Natural killer cell (primary cell): ENCODE data around the gene HOXA2. TPM values are rescaled to one million over a fixed set of nuclear protein-coding genes. Genes with fewer than 3 reads are reported as not detected.
A peak's percentile ranks its signal among the peaks of the same experiment; 100 is the strongest.

Source experiments
- ATAC-seq, 3 donors: fragments of 150-1000 bp in 2 of 3; fragments of 200-7000 bp in 1 of 3; cut with Tn5 transposase; 1 replicate in 1 of 3; 2 replicates in 2 of 3; pipeline ENCODE4 v1.10.0; 2021; ENCODE audit warnings: mild to moderate bottlenecking in 2 of 3, moderate library complexity in 2 of 3
- DNase-seq, 2 donors: peaks; one replicate each; pipeline versions ENCODE4 v3.0.0 to v3.0.0-alpha.2; 2013 to 2021; ENCODE audit warnings: mixed read lengths in 1 of 2
- H3K27ac ChIP-seq: one replicate; pipeline ENCODE4 v1.5.1; 2013; ENCODE audit warnings: mild to moderate bottlenecking, low read length
- H3K27me3 ChIP-seq: one replicate; pipeline ENCODE4 v1.6.1; 2013; ENCODE audit warnings: low read length; ENCODE audit not compliant: control insufficient read depth, insufficient read depth
- H3K36me3 ChIP-seq: one replicate; pipeline ENCODE4 v1.6.1; 2013; ENCODE audit warnings: low read length; ENCODE audit not compliant: control insufficient read depth, insufficient read depth
- H3K4me1 ChIP-seq: one replicate; pipeline ENCODE4 v1.6.1; 2013; ENCODE audit warnings: low read length; ENCODE audit not compliant: control insufficient read depth, insufficient read depth
- H3K4me3 ChIP-seq: one replicate; pipeline ENCODE4 v1.5.1; 2013; ENCODE audit warnings: low read length
- H3K9me3 ChIP-seq: one replicate; pipeline ENCODE4 v1.6.1; 2013; ENCODE audit warnings: low read length; ENCODE audit not compliant: control insufficient read depth, insufficient read depth
- H3K27ac Mint-ChIP-seq, 2 donors: one replicate each; pipeline ENCODE4 v1.8.0; 2022; ENCODE audit warnings: mild to moderate bottlenecking in 2 of 2, mixed read lengths in 2 of 2, moderate library complexity in 1 of 2
- H3K27me3 Mint-ChIP-seq, 2 donors: one replicate each; pipeline ENCODE4 v1.8.0; 2022; ENCODE audit warnings: low read depth in 2 of 2, mixed read lengths in 2 of 2
- H3K36me3 Mint-ChIP-seq: one replicate; pipeline ENCODE4 v1.8.0; 2022; ENCODE audit warnings: mixed read lengths
- H3K4me1 Mint-ChIP-seq, 2 donors: one replicate each; pipeline ENCODE4 v1.8.0; 2022; ENCODE audit warnings: mixed read lengths in 2 of 2
- H3K4me3 Mint-ChIP-seq: one replicate; pipeline ENCODE4 v1.8.0; 2022; ENCODE audit warnings: mild to moderate bottlenecking, moderate library complexity, mixed read lengths
- H3K9me3 Mint-ChIP-seq, 2 donors: one replicate each; pipeline ENCODE4 v1.8.0; 2022; ENCODE audit warnings: mixed read lengths in 2 of 2
- WGBS: methylation state at CpG from one replicate; pipeline ENCODE4 v1.1.7; 2013; ENCODE audit warnings: missing lambda C conversion rate; ENCODE audit not compliant: insufficient coverage; 5-methylcytosine and 5-hydroxymethylcytosine counted together
- intact Hi-C: fragments of 100-400 bp; cut with micrococcal nuclease; formaldehyde crosslinking; loops from one replicate; pipeline ENCODE4 v1.14.2; 2022
- total RNA-seq, 4 donors: library from RNA; stranded (reverse); fragments of 120-200 nt in 1 of 4; gene quantifications; one replicate each; pipeline versions ENCODE4 v1.2.3 to v1.2.4, GENCODE V29; 2013 to 2022
- TF ChIP-seq, protein P1 (sequence below): fragments of 200-600 bp; IDR thresholded peaks from one replicate; pipeline ENCODE4 v1.8.0; 2022; ENCODE audit warnings: antibody characterized with exemption

Gene HOXA2
- total RNA-seq, 3 donors from 2014 or later (not counting 1 experiment from before 2014, with no cell fraction given), result not detected

DNA sequence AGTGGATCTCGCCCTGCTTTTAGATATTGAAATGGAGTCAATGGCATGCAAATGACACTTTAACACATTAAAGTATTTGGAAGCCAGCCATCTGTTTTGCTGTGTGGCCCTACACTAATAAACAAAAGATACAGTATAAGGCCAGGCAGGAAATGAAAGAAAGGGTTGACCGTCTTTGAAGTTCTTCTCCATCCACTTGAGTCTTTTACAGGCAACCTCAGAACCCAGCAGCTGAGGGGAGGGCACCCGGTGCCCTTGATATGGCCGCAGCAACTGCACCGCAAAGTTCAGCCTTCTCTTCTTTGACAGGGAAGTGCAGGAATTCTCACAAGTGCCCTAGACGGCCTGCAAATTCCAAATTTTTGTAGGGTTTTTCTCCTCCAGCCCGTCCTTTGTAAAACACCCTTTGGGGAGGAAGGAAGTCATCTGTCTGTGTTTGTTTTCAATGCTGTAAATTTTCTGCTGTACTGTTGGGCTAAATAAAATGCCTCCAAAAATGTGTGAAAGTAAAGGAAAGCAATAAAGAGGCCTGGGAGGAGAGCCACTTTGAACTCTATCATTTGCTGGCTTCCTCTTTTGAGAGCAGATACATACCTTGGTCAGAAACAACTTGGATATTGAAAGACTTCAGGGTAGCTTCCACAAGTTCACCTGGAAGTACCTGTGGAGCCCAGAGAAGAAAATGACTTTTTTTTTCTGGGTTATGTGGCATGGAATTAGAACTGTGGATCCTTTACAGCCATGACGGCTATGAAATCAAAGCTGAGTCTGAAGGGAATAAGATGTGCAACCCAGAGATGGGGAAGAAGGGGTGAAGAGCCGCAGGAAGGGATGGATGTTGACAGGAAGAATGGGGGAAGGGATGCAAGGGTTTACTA is 10.3 kb downstream of the HOXA2 start:
- Histone ChIP-seq H3K27ac (no peak overlapping the region), H3K4me3 (no peak overlapping the region), H3K27me3 (peaks cover 31% of the 10 kb centered on the region), H3K9me3 (no peaks in the 10 kb centered on the region), H3K36me3 (no peaks in the 10 kb centered on the region), H3K4me1 (peaks cover 17% of the 10 kb centered on the region)
- no peaks in the 10 kb centered on the region for H3K36me3 Mint-ChIP-seq
- intact Hi-C loops, result no loop called here
- 31% methylated on average over 9 of the region's 9 CpGs for WGBS
- TF ChIP-seq, protein P1, sequence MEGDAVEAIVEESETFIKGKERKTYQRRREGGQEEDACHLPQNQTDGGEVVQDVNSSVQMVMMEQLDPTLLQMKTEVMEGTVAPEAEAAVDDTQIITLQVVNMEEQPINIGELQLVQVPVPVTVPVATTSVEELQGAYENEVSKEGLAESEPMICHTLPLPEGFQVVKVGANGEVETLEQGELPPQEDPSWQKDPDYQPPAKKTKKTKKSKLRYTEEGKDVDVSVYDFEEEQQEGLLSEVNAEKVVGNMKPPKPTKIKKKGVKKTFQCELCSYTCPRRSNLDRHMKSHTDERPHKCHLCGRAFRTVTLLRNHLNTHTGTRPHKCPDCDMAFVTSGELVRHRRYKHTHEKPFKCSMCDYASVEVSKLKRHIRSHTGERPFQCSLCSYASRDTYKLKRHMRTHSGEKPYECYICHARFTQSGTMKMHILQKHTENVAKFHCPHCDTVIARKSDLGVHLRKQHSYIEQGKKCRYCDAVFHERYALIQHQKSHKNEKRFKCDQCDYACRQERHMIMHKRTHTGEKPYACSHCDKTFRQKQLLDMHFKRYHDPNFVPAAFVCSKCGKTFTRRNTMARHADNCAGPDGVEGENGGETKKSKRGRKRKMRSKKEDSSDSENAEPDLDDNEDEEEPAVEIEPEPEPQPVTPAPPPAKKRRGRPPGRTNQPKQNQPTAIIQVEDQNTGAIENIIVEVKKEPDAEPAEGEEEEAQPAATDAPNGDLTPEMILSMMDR, result no peak
- ATAC-seq (no peak), DNase-seq (no peak)
- no peaks in the 10 kb centered on the region for H3K9me3 Mint-ChIP-seq
- H3K4me1 Mint-ChIP-seq, result peaks cover 21 to 41% of the 10 kb centered on the region in 2 donors
- no peak overlapping the region for H3K4me3 Mint-ChIP-seq
- H3K27ac Mint-ChIP-seq, result no peak overlapping the region
- H3K27me3 Mint-ChIP-seq, result peaks cover 62 to 73% of the 10 kb centered on the region in 2 donors

DNA sequence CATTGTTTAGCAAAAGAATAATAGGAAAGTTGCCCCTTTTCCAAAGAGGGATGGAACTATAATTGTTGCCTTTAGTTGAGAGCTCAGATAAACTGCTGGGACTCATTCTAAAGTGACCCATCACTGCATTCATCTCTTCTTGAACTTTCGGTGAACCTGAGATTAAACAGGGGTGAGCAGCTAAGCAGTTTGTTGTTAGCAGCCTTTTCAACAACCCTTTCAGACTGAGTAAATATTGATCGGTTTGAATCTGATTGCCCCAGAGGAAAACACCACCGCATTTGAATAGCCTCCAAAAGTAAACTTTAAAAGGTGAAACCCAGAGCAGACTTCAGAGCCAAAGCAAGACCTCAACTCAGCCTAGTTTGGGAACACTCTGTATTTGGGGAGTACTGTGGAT is 11.4 kb downstream of the HOXA2 start:
- H3K9me3 ChIP-seq, result no peaks in the 10 kb centered on the region
- no peak overlapping the region for H3K4me3 ChIP-seq
- H3K4me1 ChIP-seq, result peaks cover 14% of the 10 kb centered on the region
- peaks cover 63 to 75% of the 10 kb centered on the region in 2 donors for H3K27me3 Mint-ChIP-seq
- H3K27me3 ChIP-seq, result peaks cover 31% of the 10 kb centered on the region
- TF ChIP-seq, protein P1, result no peak
- no peak overlapping the region for H3K4me3 Mint-ChIP-seq
- ATAC-seq (no peak), DNase-seq (no peak)
- WGBS, result 37% methylated on average over 3 of the region's 3 CpGs
- intact Hi-C loops, result no loop called here
- no peak overlapping the region for H3K27ac Mint-ChIP-seq
- H3K27ac ChIP-seq, result no peak overlapping the region
- H3K36me3 ChIP-seq, result no peaks in the 10 kb centered on the region
- H3K4me1 Mint-ChIP-seq, result peaks cover 19 to 36% of the 10 kb centered on the region in 2 donors
- no peaks in the 10 kb centered on the region for H3K9me3 Mint-ChIP-seq
- no peaks in the 10 kb centered on the region for H3K36me3 Mint-ChIP-seq

DNA sequence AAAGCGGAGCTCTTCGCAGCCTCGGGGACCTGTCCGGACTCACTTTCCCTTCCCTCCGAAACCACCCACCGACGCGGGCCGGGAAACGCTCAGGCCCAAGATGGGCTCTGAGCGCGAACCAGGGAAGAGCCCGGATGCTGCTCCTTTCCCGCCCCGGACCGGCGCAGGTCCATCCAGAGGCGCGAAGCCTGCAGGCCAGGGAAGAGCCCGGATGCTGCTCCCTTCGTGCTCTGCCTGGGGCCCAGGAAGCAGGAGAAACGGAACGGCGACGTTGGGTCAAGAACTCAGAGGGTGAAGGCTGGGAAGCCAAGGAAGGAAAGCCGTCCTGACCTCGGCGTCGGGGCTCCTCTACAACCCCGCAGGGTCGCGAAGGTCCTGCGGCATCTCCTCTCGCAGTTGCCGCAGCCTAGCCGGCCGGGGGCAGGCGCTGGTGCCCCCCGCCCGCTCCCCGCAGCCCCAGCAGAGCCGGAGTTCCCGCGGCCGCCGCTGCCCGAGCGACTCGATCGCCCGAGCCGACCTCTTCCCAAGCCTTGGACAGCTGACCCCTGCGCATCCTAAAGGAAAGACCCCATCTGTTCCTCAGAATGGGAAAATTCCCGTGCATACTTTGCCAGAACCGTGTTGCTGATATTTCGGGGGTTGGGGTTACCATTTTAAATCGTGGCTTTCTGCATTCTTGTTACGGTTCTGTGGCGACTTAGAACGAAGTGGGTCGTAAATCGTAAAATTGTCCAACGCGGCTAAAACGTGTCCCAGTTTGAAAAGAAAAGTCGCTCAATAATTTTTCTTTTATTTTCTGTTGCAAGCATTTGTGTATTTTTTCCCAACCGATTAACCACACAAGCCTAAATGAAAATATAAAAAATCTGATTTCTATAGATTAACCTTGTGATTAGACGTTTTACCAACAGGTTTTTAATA is 14.2 kb downstream of the HOXA2 start:
- intact Hi-C loops, result no loop called here
- TF ChIP-seq, protein P1, result no peak
- Histone ChIP-seq H3K27ac (no peak overlapping the region), H3K36me3 (no peaks in the 10 kb centered on the region), H3K4me3 (no peak overlapping the region), H3K27me3 (peaks cover 25% of the 10 kb centered on the region), H3K9me3 (no peaks in the 10 kb centered on the region), H3K4me1 (peaks cover 6% of the 10 kb centered on the region)
- no peaks in the 10 kb centered on the region for H3K36me3 Mint-ChIP-seq
- DNase-seq, result no peak
- no peaks in the 10 kb centered on the region for H3K9me3 Mint-ChIP-seq
- ATAC-seq, result no peak
- peaks cover 10 to 18% of the 10 kb centered on the region in 2 donors for H3K4me1 Mint-ChIP-seq
- peaks cover 49 to 60% of the 10 kb centered on the region in 2 donors for H3K27me3 Mint-ChIP-seq
- WGBS, result 16% methylated on average over 66 of the region's 68 CpGs
- peak overlapping the region; percentile 31 for H3K4me3 Mint-ChIP-seq
- no peak overlapping the region for H3K27ac Mint-ChIP-seq
